K562 (cell line): ENCODE data around the gene NUFIP2. TPM values are rescaled to one million over a fixed set of nuclear protein-coding genes. Genes with fewer than 3 reads are reported as not detected.

Source experiments
- ATF1 ChIP-seq, 2 experiments: fragments of 450-650 bp in 1 of 2; IDR thresholded peaks; 2 replicates each; pipeline ENCODE4 v1.6.1; 2016; ENCODE audit warnings: missing compliant biosample characterization in 1 of 2, missing genetic modification characterization in 1 of 2
- ATF7 ChIP-seq: fragments of 450-650 bp; IDR thresholded peaks from 2 replicates; pipeline ENCODE4 v1.7.1; 2014; ENCODE audit warnings: mild to moderate bottlenecking, moderate library complexity
- BRF1 ChIP-seq: IDR thresholded peaks from 3 replicates; pipeline ENCODE4 v1.6.1; 2011; ENCODE audit warnings: borderline replicate concordance, mild to moderate bottlenecking; ENCODE audit not compliant: insufficient read length; ENCODE audit errors: extremely low read depth
- CTBP1 ChIP-seq: fragments of 450-650 bp; IDR thresholded peaks from 2 replicates; pipeline ENCODE4 v1.6.1; 2016; ENCODE audit warnings: borderline replicate concordance
- EWSR1 ChIP-seq: fragments of 450-650 bp; IDR thresholded peaks from 2 replicates; pipeline ENCODE4 v1.6.1; 2018; ENCODE audit warnings: borderline replicate concordance, mild to moderate bottlenecking, low read depth, moderate library complexity; ENCODE audit not compliant: partially characterized antibody
- IFI16 ChIP-seq: fragments of 250-450 bp; sonication (Bioruptor Pico); IDR thresholded peaks from 2 replicates; pipeline ENCODE4 v2.1.2; 2022; ENCODE audit warnings: mild to moderate bottlenecking, inconsistent platforms
- JUND ChIP-seq, 2 experiments: IDR thresholded peaks; 2 replicates in 1 of 2; 3 replicates in 1 of 2; pipeline ENCODE4 v1.6.1; 2011; ENCODE audit warnings: borderline replicate concordance in 2 of 2, low read depth in 2 of 2, low read length in 2 of 2, improper control_type of control experiment in 1 of 2, missing biosample characterization in 1 of 2, missing genetic modification characterization in 1 of 2, missing genetic modification reagents in 1 of 2
- MAZ ChIP-seq, 2 experiments: fragments of 450-650 bp in 1 of 2; sonication (generic) in 1 of 2; formaldehyde crosslinking; IDR thresholded peaks in 1 of 2; conservative IDR thresholded peaks in 1 of 2; 2 replicates each; pipeline versions ENCODE4 v1.4.0 to v1.5.0; 2020; ENCODE audit warnings: mild to moderate bottlenecking in 1 of 2, missing genetic modification reagents in 1 of 2
- NR2C2 ChIP-seq, 2 experiments: fragments of 200-800 bp in 1 of 2; sonication (Bioruptor generic) in 1 of 2; sonication (generic) in 1 of 2; formaldehyde crosslinking in 1 of 2; IDR thresholded peaks; 2 replicates each; pipeline versions ENCODE4 v1.6.1 to v1.8.0; 2016 to 2022; ENCODE audit warnings: mild to moderate bottlenecking in 1 of 2, missing compliant biosample characterization in 1 of 2, missing genetic modification characterization in 1 of 2, missing genetic modification reagents in 1 of 2
- POLR2AphosphoS2 ChIP-seq: IDR thresholded peaks from 2 replicates; pipeline ENCODE4 v1.6.1; 2012; ENCODE audit warnings: low read length, improper control_type of control experiment
- RFX5 ChIP-seq: IDR thresholded peaks from 2 replicates; pipeline ENCODE4 v1.6.1; 2011; ENCODE audit warnings: low read depth, mild to moderate bottlenecking, improper control_type of control experiment, low read length
- SAP30 ChIP-seq: fragments of 200-600 bp; sonication (generic); IDR thresholded peaks from 2 replicates; pipeline ENCODE4 v1.6.1; 2012; ENCODE audit warnings: borderline replicate concordance, low read depth, mild to moderate bottlenecking, moderate library complexity, low read length, control low read depth, inconsistent platforms; ENCODE audit not compliant: insufficient read depth, poor library complexity, severe bottlenecking
- SMARCC2 ChIP-seq: fragments of 450-650 bp; IDR thresholded peaks from 2 replicates; pipeline ENCODE4 v1.6.1; 2017; ENCODE audit warnings: antibody characterized with exemption, moderate library complexity, mild to moderate bottlenecking, low read depth
- ZBTB7A ChIP-seq: IDR thresholded peaks from 2 replicates; pipeline ENCODE4 v1.6.1; 2011; ENCODE audit warnings: low read depth, mild to moderate bottlenecking, low read length, moderate library complexity, borderline replicate concordance; ENCODE audit not compliant: control insufficient read depth
- ZKSCAN8 ChIP-seq: fragments of 200-800 bp; sonication (Bioruptor generic); IDR thresholded peaks from 2 replicates; pipeline ENCODE4 v1.6.1; 2016; ENCODE audit warnings: missing genetic modification characterization, missing compliant biosample characterization
- ZNF174 ChIP-seq: fragments of 250-450 bp; sonication (Bioruptor Pico); IDR thresholded peaks from 2 replicates; pipeline ENCODE4 v1.4.0; 2020; ENCODE audit warnings: mild to moderate bottlenecking
- ZNF592 ChIP-seq: fragments of 450-650 bp; IDR thresholded peaks from 2 replicates; pipeline ENCODE4 v1.6.1; 2017; ENCODE audit warnings: antibody characterized with exemption, mild to moderate bottlenecking
- polyA plus RNA-seq, 8 experiments: library from polyadenylated mRNA; depleted of rRNA in 4 of 8; stranded (reverse) in 5 of 8; unstranded in 3 of 8; fragments of >200 nt; fragmentation: Nextera tagmentation in 2 of 8; fragmentation: Illumina TruSeq in 1 of 8; extraction: Ambion mirVana in 2 of 8; extraction: Trizol in 1 of 8; gene quantifications; 2 replicates each; pipeline versions ENCODE4 v1.2.1 to v1.2.3, GENCODE V29; 2011 to 2014; ENCODE audit warnings: inconsistent platforms in 1 of 8, missing spikeins in 1 of 8
- total RNA-seq, 7 experiments: library from RNA; depleted of rRNA in 6 of 7; stranded (reverse); fragments of >200 nt in 6 of 7; fragmentation: Illumina TruSeq in 2 of 7; extraction: Trizol in 2 of 7; gene quantifications; 2 replicates each; pipeline versions ENCODE4 v1.2.1 to v1.2.3, GENCODE V29; 2011 to 2021; ENCODE audit warnings: low replicate concordance in 1 of 7
- TF ChIP-seq, protein P1 (sequence below), 2 experiments: fragments of 450-650 bp in 1 of 2; IDR thresholded peaks; 2 replicates each; pipeline ENCODE4 v1.6.1; 2011 to 2017; ENCODE audit warnings: low read depth in 2 of 2, antibody characterized with exemption in 1 of 2, borderline replicate concordance in 1 of 2, low read length in 1 of 2, mild to moderate bottlenecking in 1 of 2, mixed read lengths in 1 of 2; ENCODE audit not compliant: control insufficient read depth in 1 of 2

The NUFIP2 gene
- total and polyA plus RNA-seq, 9 of the 15 experiments (the other 6 are each of a cell fraction or from before 2014, with no cell fraction given) = 4.9 to 40.7 (median 18.5) TPM

DNA sequence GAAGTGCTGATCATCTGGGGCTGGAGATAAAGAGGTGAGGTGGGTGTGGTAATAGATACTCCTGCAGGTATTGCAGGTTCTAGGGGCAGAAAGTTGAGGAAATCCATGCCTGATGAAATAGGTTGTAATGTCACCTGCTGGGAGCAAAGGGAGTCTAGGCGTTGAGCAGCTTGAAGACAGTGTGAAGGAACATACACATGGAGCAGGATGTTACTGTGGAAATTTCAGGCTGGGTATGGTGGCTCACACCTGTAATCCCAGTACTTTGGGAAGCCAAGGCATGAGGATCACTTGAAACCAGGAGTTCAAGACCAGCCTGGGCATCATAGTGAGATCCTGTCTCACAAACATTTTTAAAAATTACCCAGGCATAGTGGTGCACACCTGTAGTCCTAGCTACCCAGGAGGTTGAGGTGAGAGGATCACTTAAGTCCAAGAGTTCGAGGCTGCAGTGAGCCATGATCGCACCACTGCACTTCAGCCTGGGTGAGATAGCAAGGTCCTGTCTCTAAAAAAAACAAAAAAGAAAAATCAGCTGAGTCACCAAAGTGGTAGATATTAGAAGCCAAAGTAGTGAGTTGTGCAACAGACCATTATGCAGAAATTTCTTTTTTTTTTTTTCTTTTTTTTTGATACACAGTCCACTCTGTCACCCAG lies 56.3 kb downstream of the NUFIP2 start (continued):
- peak; percentile 32; the same call in 1 of the 2 replicates for TF ChIP-seq JUND (IDR thresholded peaks at IDR 0.05; ENCODE audit: borderline replicate concordance, low read depth, low read length)
- no peak; the same call in 2 of the 3 replicates for TF ChIP-seq JUND (tag; IDR thresholded peaks at IDR 0.05; ENCODE audit: borderline replicate concordance, low read depth, low read length)
- no peak for TF ChIP-seq NR2C2 (CRISPR knock-in tag; IDR thresholded peaks at IDR 0.05)
- no peak for TF ChIP-seq NR2C2 (tag; IDR thresholded peaks at IDR 0.05)
- 0 out of 4 replicates have a peak, but pooled peaks of 1 of the 2 experiments have one; percentile 29 for TF ChIP-seq MAZ (CRISPR knock-in tag; conservative IDR thresholded peaks at IDR 0.05 in 1 of 2, IDR thresholded peaks at IDR 0.05 in 1 of 2)
- no peak for TF ChIP-seq IFI16 (CRISPR knock-in tag)
- no peak; the same call in 1 of the 2 replicates for TF ChIP-seq ZNF592
- TF ChIP-seq EWSR1 = no peak
- no peak for TF ChIP-seq SAP30
- TF ChIP-seq, protein P1, sequence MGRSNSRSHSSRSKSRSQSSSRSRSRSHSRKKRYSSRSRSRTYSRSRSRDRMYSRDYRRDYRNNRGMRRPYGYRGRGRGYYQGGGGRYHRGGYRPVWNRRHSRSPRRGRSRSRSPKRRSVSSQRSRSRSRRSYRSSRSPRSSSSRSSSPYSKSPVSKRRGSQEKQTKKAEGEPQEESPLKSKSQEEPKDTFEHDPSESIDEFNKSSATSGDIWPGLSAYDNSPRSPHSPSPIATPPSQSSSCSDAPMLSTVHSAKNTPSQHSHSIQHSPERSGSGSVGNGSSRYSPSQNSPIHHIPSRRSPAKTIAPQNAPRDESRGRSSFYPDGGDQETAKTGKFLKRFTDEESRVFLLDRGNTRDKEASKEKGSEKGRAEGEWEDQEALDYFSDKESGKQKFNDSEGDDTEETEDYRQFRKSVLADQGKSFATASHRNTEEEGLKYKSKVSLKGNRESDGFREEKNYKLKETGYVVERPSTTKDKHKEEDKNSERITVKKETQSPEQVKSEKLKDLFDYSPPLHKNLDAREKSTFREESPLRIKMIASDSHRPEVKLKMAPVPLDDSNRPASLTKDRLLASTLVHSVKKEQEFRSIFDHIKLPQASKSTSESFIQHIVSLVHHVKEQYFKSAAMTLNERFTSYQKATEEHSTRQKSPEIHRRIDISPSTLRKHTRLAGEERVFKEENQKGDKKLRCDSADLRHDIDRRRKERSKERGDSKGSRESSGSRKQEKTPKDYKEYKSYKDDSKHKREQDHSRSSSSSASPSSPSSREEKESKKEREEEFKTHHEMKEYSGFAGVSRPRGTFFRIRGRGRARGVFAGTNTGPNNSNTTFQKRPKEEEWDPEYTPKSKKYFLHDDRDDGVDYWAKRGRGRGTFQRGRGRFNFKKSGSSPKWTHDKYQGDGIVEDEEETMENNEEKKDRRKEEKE (IDR thresholded peaks at IDR 0.05; ENCODE audit: borderline replicate concordance in 1 of 2, control insufficient read depth in 1 of 2, low read depth in 2 of 2, low read length in 1 of 2) = no peak
- TF ChIP-seq POLR2AphosphoS2 = no peak
- no peak for TF ChIP-seq ZBTB7A
- TF ChIP-seq CTBP1 = peak; percentile 93
- TF ChIP-seq ATF1 (CRISPR knock-in tag; IDR thresholded peaks at IDR 0.05) = no peak
- TF ChIP-seq ATF1 (tag; IDR thresholded peaks at IDR 0.05) = no peak
- TF ChIP-seq SMARCC2 = peak; percentile 25; the same call in 1 of the 2 replicates
- TF ChIP-seq ATF7 = peak; percentile 50; the same call in 1 of the 2 replicates
- TF ChIP-seq ZNF174 (CRISPR knock-in tag) = no peak
- no peak for TF ChIP-seq RFX5
- TF ChIP-seq ZKSCAN8 (CRISPR knock-in tag) = no peak
- no peak for TF ChIP-seq BRF1
